HCT116 (cell line): ENCODE results near the gene NFATC3. TPM values are rescaled to one million over a fixed set of nuclear protein-coding genes. Genes with fewer than 3 reads are reported as not detected.

ENCODE experiments used
- ATAC-seq: fragments of 200-7000 bp; cut with Tn5 transposase; 2 replicates; pipeline ENCODE4 v1.9.1; 2020; ENCODE audit warnings: mild to moderate bottlenecking, moderate library complexity
- BruUV-seq: library from RNA; stranded (reverse); fragments of 400-500 nt; replicated peaks from 2 replicates; lab custom pipeline; 2021; lab: Mats Ljungman, UMichigan
- CTCF ChIA-PET: fragments of 300-600 bp; sonication (Branson Sonifier 250); formaldehyde crosslinking; loops from one replicate; lab custom pipeline; 2021; ENCODE audit warnings: antibody characterized with exemption; lab: Charles Lee
- POLR2A ChIA-PET: fragments of 300-600, 350-600 bp; sonication (Branson Sonifier 250); formaldehyde crosslinking; loops from one replicate; lab custom pipeline; 2021; ENCODE audit warnings: antibody characterized with exemption; lab: Charles Lee
- RAD21 ChIA-PET, 2 experiments: fragments of 300-600 bp; sonication (Branson Sonifier 250); formaldehyde crosslinking; loops; one replicate each; lab custom pipeline; 2023; ENCODE audit warnings: low total read pairs in 2 of 2; ENCODE audit not compliant: uncharacterized antibody in 2 of 2, unreplicated experiment in 2 of 2, low non-redundant PET in 1 of 2; lab: Charles Lee
- DNase-seq: peaks from one replicate; pipeline ENCODE4 v3.0.0-alpha.2; 2010; ENCODE audit warnings: low read depth, low spot score
- H2AFZ ChIP-seq: fragments of 200-600 bp; shearing (Covaris generic), sonication (generic); 2 replicates; pipeline ENCODE4 v1.6.1; 2017; ENCODE audit warnings: low read depth, mixed run types, mixed read lengths, antibody characterized with exemption, low read length; ENCODE audit not compliant: poor library complexity, severe bottlenecking
- H3K27ac ChIP-seq: 2 replicates; pipeline ENCODE4 v1.5.1; 2012; ENCODE audit warnings: low read depth, low read length
- H3K27me3 ChIP-seq: fragments of 200-600 bp; sonication (generic); 2 replicates; pipeline ENCODE4 v1.6.1; 2016; ENCODE audit warnings: mixed run types, low read length, mixed read lengths; ENCODE audit not compliant: insufficient read depth
- H3K36me3 ChIP-seq, 2 experiments: fragments of 200-500 bp in 1 of 2; fragments of 200-600 bp in 1 of 2; sonication (Bioruptor generic) in 1 of 2; sonication (generic) in 1 of 2; 2 replicates each; pipeline versions ENCODE4 v1.5.1 to v1.6.1; 2014 to 2016; ENCODE audit warnings: low read length in 2 of 2, inconsistent platforms in 1 of 2, mixed read lengths in 1 of 2, mixed run types in 1 of 2; ENCODE audit not compliant: insufficient read depth in 2 of 2, control insufficient read depth in 1 of 2
- H3K4me1 ChIP-seq, 2 experiments: fragments of 200-600 bp in 1 of 2; sonication (generic) in 1 of 2; 2 replicates each; pipeline versions ENCODE4 v1.5.1 to v1.6.1; 2012 to 2017; ENCODE audit warnings: low read length in 2 of 2, inconsistent platforms in 1 of 2, mild to moderate bottlenecking in 1 of 2, mixed read lengths in 1 of 2, mixed run types in 1 of 2, moderate library complexity in 1 of 2; ENCODE audit not compliant: insufficient read depth in 2 of 2, control insufficient read depth in 1 of 2
- H3K4me2 ChIP-seq: fragments of 200-600 bp; sonication (generic); 2 replicates; pipeline ENCODE4 v1.6.1; 2017; ENCODE audit warnings: mixed run types, low read length, mixed read lengths
- H3K4me3 ChIP-seq, 2 experiments: fragments of 200-600 bp in 1 of 2; sonication (generic) in 1 of 2; replicated peaks in 1 of 2; 2 replicates each; pipeline ENCODE4 v1.5.1; 2011 to 2016; ENCODE audit warnings: low read length in 2 of 2, control low read depth in 1 of 2, low read depth in 1 of 2, mild to moderate bottlenecking in 1 of 2, mixed read lengths in 1 of 2, mixed run types in 1 of 2
- H3K79me2 ChIP-seq: fragments of 200-600 bp; sonication (generic); 2 replicates; pipeline ENCODE4 v1.6.1; 2017; ENCODE audit warnings: mild to moderate bottlenecking, mixed run types, low read length, moderate library complexity, mixed read lengths; ENCODE audit not compliant: insufficient read depth
- H3K9ac ChIP-seq: fragments of 200-600 bp; sonication (generic); 2 replicates; pipeline ENCODE4 v1.6.1; 2016; ENCODE audit warnings: low read length, mixed read lengths
- H3K9me2 ChIP-seq: fragments of 200-600 bp; sonication (generic), shearing (Covaris generic); 2 replicates; pipeline ENCODE4 v1.6.1; 2017; ENCODE audit warnings: mixed run types, mild to moderate bottlenecking, moderate library complexity; ENCODE audit not compliant: insufficient read depth
- H3K9me3 ChIP-seq, 2 experiments: fragments of 200-500 bp in 1 of 2; fragments of 200-600 bp in 1 of 2; sonication (Bioruptor generic) in 1 of 2; sonication (generic) in 1 of 2; 2 replicates each; pipeline ENCODE4 v1.6.1; 2014 to 2017; ENCODE audit warnings: low read length in 2 of 2, mixed read lengths in 2 of 2, inconsistent platforms in 1 of 2, low read depth in 1 of 2, mild to moderate bottlenecking in 1 of 2, mixed run types in 1 of 2, moderate library complexity in 1 of 2; ENCODE audit not compliant: control insufficient read depth in 1 of 2, insufficient read depth in 1 of 2
- H4K20me1 ChIP-seq: fragments of 200-600 bp; sonication (generic), shearing (Covaris generic); 2 replicates; pipeline ENCODE4 v1.6.1; 2017; ENCODE audit warnings: mixed run types, mild to moderate bottlenecking, moderate library complexity; ENCODE audit not compliant: insufficient read depth
- CEBPB ChIP-seq: IDR thresholded peaks from 2 replicates; pipeline ENCODE4 v1.6.1; 2012; ENCODE audit warnings: low read depth
- CTCF ChIP-seq, 3 experiments: fragments of 200-600 bp in 1 of 3; sonication (generic) in 1 of 3; IDR thresholded peaks in 2 of 3; conservative IDR thresholded peaks in 1 of 3; 2 replicates each; pipeline ENCODE4 v1.5.1; 2012 to 2017; ENCODE audit warnings: low read depth in 2 of 3, low read length in 2 of 3, antibody characterized with exemption in 1 of 3, borderline replicate concordance in 1 of 3, control low read depth in 1 of 3, mild to moderate bottlenecking in 1 of 3, mixed read lengths in 1 of 3, mixed run types in 1 of 3, moderate library complexity in 1 of 3; ENCODE audit not compliant: insufficient read depth in 1 of 3
- ELF1 ChIP-seq: IDR thresholded peaks from 2 replicates; pipeline ENCODE4 v1.6.1; 2012; ENCODE audit warnings: low read depth, borderline replicate concordance
- EZH2 ChIP-seq: fragments of 200-600 bp; sonication (generic); IDR thresholded peaks from 2 replicates; pipeline ENCODE4 v1.6.1; 2017; ENCODE audit warnings: antibody characterized with exemption, mixed run types
- EZH2phosphoT487 ChIP-seq: fragments of 200-600 bp; IDR thresholded peaks from 2 replicates; pipeline ENCODE4 v1.6.1; 2018; ENCODE audit warnings: antibody characterized with exemption, borderline replicate concordance
- FOSL1 ChIP-seq: IDR thresholded peaks from 2 replicates; pipeline ENCODE4 v1.6.1; 2012; ENCODE audit warnings: low read depth
- JUND ChIP-seq: IDR thresholded peaks from 2 replicates; pipeline ENCODE4 v1.6.1; 2012
- MAX ChIP-seq: IDR thresholded peaks from 2 replicates; pipeline ENCODE4 v1.6.1; 2012
- POLR2A ChIP-seq: IDR thresholded peaks from 2 replicates; pipeline ENCODE4 v1.7.0; 2011; ENCODE audit warnings: borderline replicate concordance; ENCODE audit not compliant: insufficient read depth, insufficient read length; ENCODE audit errors: extremely low read depth
- RAD21 ChIP-seq: IDR thresholded peaks from 2 replicates; pipeline ENCODE4 v1.6.1; 2012; ENCODE audit warnings: low read depth, mild to moderate bottlenecking
- SIN3A ChIP-seq: IDR thresholded peaks from 2 replicates; pipeline ENCODE4 v1.6.1; 2012; ENCODE audit warnings: low read depth
- SRF ChIP-seq: IDR thresholded peaks from 2 replicates; pipeline ENCODE4 v1.6.1; 2012; ENCODE audit warnings: low read depth
- TCF7L2 ChIP-seq: IDR thresholded peaks from 2 replicates; pipeline ENCODE4 v1.7.0; 2011; ENCODE audit warnings: borderline replicate concordance, inconsistent platforms; ENCODE audit not compliant: insufficient read depth, insufficient read length; ENCODE audit errors: extremely low read depth
- ZFX ChIP-seq: fragments of 450-650 bp; IDR thresholded peaks from 2 replicates; pipeline ENCODE4 v1.6.1; 2017
- ZNF274 ChIP-seq: fragments of 200-500 bp; sonication (Bioruptor generic); IDR thresholded peaks from 2 replicates; pipeline ENCODE4 v1.6.1; 2014; ENCODE audit warnings: mild to moderate bottlenecking, low read depth, low read length, inconsistent platforms
- intact Hi-C: fragments of 100-400 bp; cut with micrococcal nuclease; formaldehyde crosslinking; loops from 2 replicates; pipeline ENCODE4 v1.10.0; 2022
- total RNA-seq: library from RNA; stranded (reverse); gene quantifications from one replicate; pipeline ENCODE4 v1.2.1, GENCODE V29; 2021; ENCODE audit not compliant: unreplicated experiment

Gene NFATC3
- total RNA-seq, 1 experiment from 2014 or later: 25.6 TPM

- TF ChIP-seq FOSL1 (no peak), CTCF (IDR thresholded peaks at IDR 0.05 in 2 of 3, conservative IDR thresholded peaks at IDR 0.05 in 1 of 3; ENCODE audit: borderline replicate concordance in 1 of 3, insufficient read depth in 1 of 3, low read depth in 2 of 3, low read length in 2 of 3) (0 out of 6 replicates have a peak, but pooled peaks of 1 of the 3 experiments have one; percentile 6)
- no peak overlapping the region for H3K4me3 ChIP-seq
- no peaks in the 10 kb centered on the region for H3K9me2 ChIP-seq
- ChIA-PET CTCF (interaction anchor here (1.0 to 1.7 kb wide), 3 partner anchors 10 to 142 kb away, joined by 4 to 12 read pairs (median 4); no protein-coding TSS in a partner anchor), POLR2A (no interaction called here), RAD21 (interaction anchor here in 1 of 2 experiments (0.8 kb wide), 1 partner anchor 134 kb away, joined by 4 read pairs; no protein-coding TSS in a partner anchor)
- no peak overlapping the region for H3K27ac ChIP-seq
- no peaks in the 10 kb centered on the region; a peak in 1 of 4 replicates for H3K4me1 ChIP-seq
- no peaks in the 10 kb centered on the region for H3K9me3 ChIP-seq
- H4K20me1 ChIP-seq: no peaks in the 10 kb centered on the region
- no peak overlapping the region for H2AFZ ChIP-seq
- peaks cover 18 to 46% of the 10 kb centered on the region in 2 experiments; a peak in 3 of 4 replicates for H3K36me3 ChIP-seq
- peaks cover 11% of the 10 kb centered on the region for H3K79me2 ChIP-seq
- no TSS peak for BruUV-seq
- H3K9ac ChIP-seq: no peak overlapping the region
- H3K27me3 ChIP-seq: no peaks in the 10 kb centered on the region
- intact Hi-C loops: loop anchor here (2.0 to 10.0 kb wide), 3 partner anchors 141 to 343 kb away; partner anchors contain the start of gene NRN1L
- H3K4me2 ChIP-seq: no peak overlapping the region
- ATAC-seq (peak; percentile 31; the same call in 1 of the 2 replicates), DNase-seq (no peak)
Measured at GRCh38 chr16:68227850-68228553, 142.8 kb downstream of the NFATC3 start.

GRCh38 chr16:68228652-68229051 is 143.5 kb downstream of the NFATC3 start:
- intact Hi-C loops: loop anchor here (1.0 to 10.0 kb wide), 6 partner anchors 134 to 344 kb away; partner anchors contain the start of gene NRN1L
- Histone ChIP-seq H3K9ac (no peak overlapping the region), H3K27ac (no peak overlapping the region), H3K4me3 (no peak overlapping the region), H4K20me1 (no peaks in the 10 kb centered on the region; the same call in 1 of the 2 replicates), H2AFZ (no peak overlapping the region), H3K79me2 (peaks cover 17% of the 10 kb centered on the region), H3K36me3 (peaks cover 18 to 51% of the 10 kb centered on the region in 2 experiments; a peak in 3 of 4 replicates), H3K9me3 (no peaks in the 10 kb centered on the region), H3K4me1 (peaks cover 6% of the 10 kb centered on the region in 2 experiments), H3K4me2 (no peak overlapping the region), H3K9me2 (no peaks in the 10 kb centered on the region), H3K27me3 (no peaks in the 10 kb centered on the region)
- DNase-seq (no peak), ATAC-seq (no peak)
- BruUV-seq: no TSS peak
- CTCF ChIA-PET: interaction anchor here (1.0 to 1.7 kb wide), 2 partner anchors 135 to 142 kb away, joined by 4 to 12 read pairs; no protein-coding TSS in a partner anchor
- RAD21 ChIA-PET: interaction anchor here in 1 of 2 experiments (0.8 kb wide), 1 partner anchor 135 kb away, joined by 4 read pairs; no protein-coding TSS in a partner anchor
- POLR2A ChIA-PET: no interaction called here
- no peak for TF ChIP-seq CTCF (IDR thresholded peaks at IDR 0.05 in 2 of 3, conservative IDR thresholded peaks at IDR 0.05 in 1 of 3; ENCODE audit: borderline replicate concordance in 1 of 3, insufficient read depth in 1 of 3, low read depth in 2 of 3, low read length in 2 of 3)
- TF ChIP-seq EZH2phosphoT487: no peak
- no peak for TF ChIP-seq MAX
- no peak for TF ChIP-seq RAD21
- TF ChIP-seq POLR2A: no peak
- no peak for TF ChIP-seq ZNF274
- no peak for TF ChIP-seq ZFX
- no peak for TF ChIP-seq JUND
- TF ChIP-seq TCF7L2: no peak
- TF ChIP-seq CEBPB: no peak
- no peak for TF ChIP-seq EZH2
- no peak for TF ChIP-seq SIN3A
- no peak for TF ChIP-seq ELF1
- TF ChIP-seq SRF: no peak
